HG03159 (cell line): Measurements from ENCODE around the gene GH2.
"Not testable (repeated sequence)": the region's sequence is repeated elsewhere in the genome, so short reads cannot be mapped to it uniquely, and the experiment has no call there.

Source experiments
- ATAC-seq: cut with Tn5 transposase; IDR thresholded peaks from one replicate; pipeline ENCODE4 v1.9.1; 2021; ENCODE audit warnings: mild to moderate bottlenecking, moderate library complexity; ENCODE audit not compliant: unreplicated experiment

The GH2 gene

GRCh38 chr17:63874693-63875092 lies 7.1 kb downstream of the GH2 start:
- ATAC-seq = not testable (repeated sequence)

GRCh38 chr17:63874061-63874626 lies 7.6 kb downstream of the GH2 start:
- not testable (repeated sequence) for ATAC-seq

GRCh38 chr17:63873577-63873976 lies 8.2 kb downstream of the GH2 start, which contains the start of gene CSH2:
CSH2 (minus strand) TSS chr17:63873677; CDS start chr17:63873614, 63 bp downstream.
- not testable (repeated sequence) for ATAC-seq

- not testable (repeated sequence) for ATAC-seq
These were observed 9.9 kb downstream of the GH2 start for GRCh38 chr17:63871646-63872365.

GRCh38 chr17:63870292-63870665 lies 11.5 kb downstream of the GH2 start:
- not testable (repeated sequence) for ATAC-seq

GRCh38 chr17:63869491-63870291 lies 12.1 kb downstream of the GH2 start:
- ATAC-seq = not testable (repeated sequence)

GRCh38 chr17:63866625-63867024 lies 15.1 kb downstream of the GH2 start:
- not testable (repeated sequence) for ATAC-seq

- ATAC-seq = no peak
These were observed 22.5 kb downstream of the GH2 start for GRCh38 chr17:63859257-63859656.

GRCh38 chr17:63856425-63856824 lies 25.3 kb downstream of the GH2 start:
- not testable (repeated sequence) for ATAC-seq

GRCh38 chr17:63855185-63855584 lies 26.6 kb downstream of the GH2 start:
- ATAC-seq = no peak

- no peak for ATAC-seq
These were observed 27.0 kb downstream of the GH2 start for GRCh38 chr17:63854709-63855108.

GRCh38 chr17:63853260-63853659 lies 28.5 kb downstream of the GH2 start:
- no peak for ATAC-seq

- no peak for ATAC-seq
These were observed 31.3 kb downstream of the GH2 start for GRCh38 chr17:63850401-63850800.

GRCh38 chr17:63848834-63849689 lies 32.7 kb downstream of the GH2 start:
- peak; percentile 88 for ATAC-seq

- no peak for ATAC-seq
These were observed 34.1 kb downstream of the GH2 start for GRCh38 chr17:63847525-63848249.

- ATAC-seq = no peak
These were observed 36.2 kb downstream of the GH2 start for GRCh38 chr17:63845509-63845908.

GRCh38 chr17:63843910-63844677 lies 37.6 kb downstream of the GH2 start:
- ATAC-seq = no peak

GRCh38 chr17:63843387-63843888 lies 38.3 kb downstream of the GH2 start:
- not testable (repeated sequence) for ATAC-seq
